HEK293 (cell line): ENCODE data around the gene MAN2B1.

ENCODE experiments used
- BCL11B ChIP-seq: fragments of 450-650 bp; formaldehyde crosslinking; IDR thresholded peaks from 2 replicates; pipeline ENCODE4 v1.5.1; 2016; ENCODE audit warnings: low read depth, missing biosample characterization, missing genetic modification characterization
- BCL6B ChIP-seq: fragments of 450-650 bp; formaldehyde crosslinking; IDR thresholded peaks from 2 replicates; pipeline ENCODE4 v1.5.1; 2017; ENCODE audit warnings: missing biosample characterization, missing genetic modification characterization
- ELK4 ChIP-seq: IDR thresholded peaks from 2 replicates; pipeline ENCODE4 v1.6.1; 2011; ENCODE audit warnings: mild to moderate bottlenecking, low read depth, low read length, borderline replicate concordance
- GLIS1 ChIP-seq: fragments of 450-650 bp; formaldehyde crosslinking; IDR thresholded peaks from 2 replicates; pipeline ENCODE4 v1.5.1; 2016; ENCODE audit warnings: missing biosample characterization, missing genetic modification characterization
- KLF7 ChIP-seq: fragments of 450-650 bp; formaldehyde crosslinking; IDR thresholded peaks from 2 replicates; pipeline ENCODE4 v1.5.1; 2016; ENCODE audit warnings: missing biosample characterization, missing genetic modification characterization, borderline replicate concordance
- KLF8 ChIP-seq: fragments of 450-650 bp; formaldehyde crosslinking; IDR thresholded peaks from 2 replicates; pipeline ENCODE4 v1.5.1; 2016; ENCODE audit warnings: missing biosample characterization, missing genetic modification characterization
- KLF9 ChIP-seq: fragments of 450-650 bp; formaldehyde crosslinking; IDR thresholded peaks from 2 replicates; pipeline ENCODE4 v1.5.1; 2016; ENCODE audit warnings: missing biosample characterization, missing genetic modification characterization, low read depth
- MEIS1 ChIP-seq: sonication (generic); formaldehyde crosslinking; IDR thresholded peaks from 2 replicates; pipeline ENCODE4 v1.8.1; 2022; ENCODE audit warnings: missing genetic modification reagents, mild to moderate bottlenecking, borderline replicate concordance
- OVOL3 ChIP-seq: fragments of 450-650 bp; formaldehyde crosslinking; IDR thresholded peaks from 2 replicates; pipeline ENCODE4 v1.5.1; 2016; ENCODE audit warnings: missing biosample characterization, missing genetic modification characterization
- REST ChIP-seq: fragments of 450-650 bp; formaldehyde crosslinking; IDR thresholded peaks from 2 replicates; pipeline ENCODE4 v1.5.1; 2016; ENCODE audit warnings: missing biosample characterization, missing genetic modification characterization
- SALL2 ChIP-seq: fragments of 450-650 bp; formaldehyde crosslinking; IDR thresholded peaks from 2 replicates; pipeline ENCODE4 v1.5.0; 2017; ENCODE audit warnings: missing biosample characterization, mild to moderate bottlenecking, missing genetic modification characterization, borderline replicate concordance
- SETDB1 ChIP-seq: IDR thresholded peaks from one replicate; pipeline ENCODE4 v1.6.1; 2017; ENCODE audit warnings: mild to moderate bottlenecking, low read length, moderate library complexity, mixed read lengths; ENCODE audit not compliant: insufficient read length
- ZBTB17 ChIP-seq: fragments of 450-650 bp; formaldehyde crosslinking; IDR thresholded peaks from 2 replicates; pipeline ENCODE4 v1.5.1; 2016; ENCODE audit warnings: missing biosample characterization, missing genetic modification characterization
- ZBTB48 ChIP-seq: fragments of 450-650 bp; formaldehyde crosslinking; IDR thresholded peaks from 2 replicates; pipeline ENCODE4 v1.5.1; 2016; ENCODE audit warnings: missing biosample characterization, missing genetic modification characterization
- ZBTB8A ChIP-seq: fragments of 450-650 bp; formaldehyde crosslinking; IDR thresholded peaks from 2 replicates; pipeline ENCODE4 v1.5.1; 2016; ENCODE audit warnings: missing biosample characterization, missing genetic modification characterization
- ZEB2 ChIP-seq: fragments of 450-650 bp; formaldehyde crosslinking; IDR thresholded peaks from 2 replicates; pipeline ENCODE4 v1.5.1; 2016; ENCODE audit warnings: missing biosample characterization, missing genetic modification characterization
- ZFHX2 ChIP-seq: fragments of 450-650 bp; formaldehyde crosslinking; conservative IDR thresholded peaks from 2 replicates; pipeline ENCODE4 v1.5.1; 2016; ENCODE audit warnings: missing biosample characterization, missing genetic modification characterization
- ZIC2 ChIP-seq: fragments of 450-650 bp; formaldehyde crosslinking; IDR thresholded peaks from 2 replicates; pipeline ENCODE4 v1.5.1; 2016; ENCODE audit warnings: missing biosample characterization, missing genetic modification characterization
- ZNF211 ChIP-seq: fragments of 450-650 bp; formaldehyde crosslinking; IDR thresholded peaks from 2 replicates; pipeline ENCODE4 v1.5.1; 2016; ENCODE audit warnings: low read depth, missing biosample characterization, missing genetic modification characterization
- ZNF335 ChIP-seq: fragments of 450-650 bp; formaldehyde crosslinking; conservative IDR thresholded peaks from 2 replicates; pipeline ENCODE4 v1.5.1; 2016; ENCODE audit warnings: missing biosample characterization, missing genetic modification characterization
- ZNF521 ChIP-seq: fragments of 450-650 bp; formaldehyde crosslinking; IDR thresholded peaks from 2 replicates; pipeline ENCODE4 v1.5.1; 2017; ENCODE audit warnings: missing biosample characterization, mild to moderate bottlenecking, missing genetic modification characterization
- ZNF529 ChIP-seq: fragments of 450-650 bp; formaldehyde crosslinking; IDR thresholded peaks from 2 replicates; pipeline ENCODE4 v1.5.1; 2017; ENCODE audit warnings: missing genetic modification characterization, missing biosample characterization; ENCODE audit not compliant: insufficient replicate concordance
- ZNF560 ChIP-seq: fragments of 450-650 bp; formaldehyde crosslinking; IDR thresholded peaks from 2 replicates; pipeline ENCODE4 v1.5.1; 2017; ENCODE audit warnings: missing biosample characterization, missing genetic modification characterization, borderline replicate concordance
- ZNF596 ChIP-seq: fragments of 450-650 bp; IDR thresholded peaks from 2 replicates; pipeline ENCODE4 v1.5.0; 2018; ENCODE audit warnings: missing biosample characterization, mild to moderate bottlenecking, missing genetic modification characterization, moderate library complexity
- ZNF623 ChIP-seq: fragments of 450-650 bp; formaldehyde crosslinking; IDR thresholded peaks from 2 replicates; pipeline ENCODE4 v1.5.1; 2016; ENCODE audit warnings: missing biosample characterization, missing genetic modification characterization
- ZNF645 ChIP-seq: fragments of 450-650 bp; formaldehyde crosslinking; IDR thresholded peaks from 2 replicates; pipeline ENCODE4; 2016; ENCODE audit warnings: missing biosample characterization, missing genetic modification characterization
- ZNF654 ChIP-seq: fragments of 450-650 bp; formaldehyde crosslinking; IDR thresholded peaks from 2 replicates; pipeline ENCODE4 v1.5.1; 2016; ENCODE audit warnings: low read depth, missing biosample characterization, missing genetic modification characterization
- ZNF76 ChIP-seq: fragments of 450-650 bp; formaldehyde crosslinking; IDR thresholded peaks from 2 replicates; pipeline ENCODE4; 2016; ENCODE audit warnings: low read depth, missing biosample characterization, missing genetic modification characterization, borderline replicate concordance
- ZNF777 ChIP-seq: fragments of 450-650 bp; formaldehyde crosslinking; IDR thresholded peaks from 2 replicates; pipeline ENCODE4 v1.5.1; 2017; ENCODE audit warnings: missing biosample characterization, missing genetic modification characterization, borderline replicate concordance
- ZSCAN18 ChIP-seq: fragments of 450-650 bp; formaldehyde crosslinking; IDR thresholded peaks from 2 replicates; pipeline ENCODE4 v1.5.1; 2016; ENCODE audit warnings: missing biosample characterization, missing genetic modification characterization
- ZSCAN23 ChIP-seq: fragments of 450-650 bp; formaldehyde crosslinking; IDR thresholded peaks from 2 replicates; pipeline ENCODE4 v1.5.1; 2016; ENCODE audit warnings: missing biosample characterization, missing genetic modification characterization
- ZXDB ChIP-seq: fragments of 450-650 bp; formaldehyde crosslinking; IDR thresholded peaks from 2 replicates; pipeline ENCODE4 v1.5.1; 2016; ENCODE audit warnings: missing biosample characterization, missing genetic modification characterization

MAN2B1 gene

GRCh38 chr19:12666265-12667048 is at the start of gene MAN2B1, which contains the start of gene WDR83 (continued):
- peak; percentile 40; the same call in 1 of the 2 replicates for TF ChIP-seq ZIC2 (tag by site-specific recombination)
- peak; percentile 58; the same call in 1 of the 2 replicates for TF ChIP-seq ZBTB8A
- TF ChIP-seq ZNF654 = no peak
- no peak for TF ChIP-seq MEIS1 (CRISPR knock-in tag)
- peak; percentile 84 for TF ChIP-seq ZNF335 (tag by site-specific recombination)
- TF ChIP-seq ZNF521 (tag by site-specific recombination) = no peak
- TF ChIP-seq ZNF645 (tag by site-specific recombination) = no peak
- TF ChIP-seq ZNF211 (tag by site-specific recombination) = no peak
- TF ChIP-seq OVOL3 = no peak
- TF ChIP-seq ZNF777 (tag by site-specific recombination) = no peak
- TF ChIP-seq SALL2 = no peak
- no peak for TF ChIP-seq ZSCAN18
- TF ChIP-seq ELK4 = no peak
- TF ChIP-seq ZNF623 (tag by site-specific recombination) = no peak
- peak; percentile 90 for TF ChIP-seq ZNF76 (tag by site-specific recombination)
- no peak for TF ChIP-seq ZNF596 (tag by site-specific recombination)
- TF ChIP-seq BCL11B (tag by site-specific recombination) = no peak
- TF ChIP-seq SETDB1 = no peak
- TF ChIP-seq ZBTB48 = 0 out of 2 replicates have a peak, but pooled peaks have one; percentile 47
- no peak for TF ChIP-seq BCL6B (tag by site-specific recombination)
- peak; percentile 12; the same call in 1 of the 2 replicates for TF ChIP-seq ZEB2
- TF ChIP-seq ZNF560 (tag by site-specific recombination) = no peak
- no peak for TF ChIP-seq REST (tag by site-specific recombination)
- no peak; the same call in 1 of the 2 replicates for TF ChIP-seq KLF9
- no peak for TF ChIP-seq ZSCAN23 (tag by site-specific recombination)
- TF ChIP-seq ZFHX2 = peak; percentile 95
- TF ChIP-seq ZXDB = peak; percentile 78
- TF ChIP-seq GLIS1 = peak; percentile 55
- no peak; the same call in 1 of the 2 replicates for TF ChIP-seq KLF8 (tag by site-specific recombination)
- peak; percentile 21; the same call in 1 of the 2 replicates for TF ChIP-seq ZBTB17
- TF ChIP-seq ZNF529 (tag by site-specific recombination) = no peak
- TF ChIP-seq KLF7 (tag by site-specific recombination) = peak; percentile 13; the same call in 1 of the 2 replicates
